ENCODE results near the gene ID3.

GRCh38 chr1:23544444-23545389 lies 14.6 kb downstream of the ID3 start:
- TF ChIP-seq EZH2 (IDR thresholded peaks at IDR 0.05; ENCODE audit: insufficient read depth, poor library complexity, severe bottlenecking) (no peak), EZH2phosphoT487 (IDR thresholded peaks at IDR 0.05; ENCODE audit: insufficient read depth, low read depth) (no peak)
